Progenitor cell of endocrine pancreas (in vitro differentiated cells): ENCODE measurements around the gene COQ4. TPM values are rescaled to one million over a fixed set of nuclear protein-coding genes. Genes with fewer than 3 reads are reported as not detected.

Experiments used
- DNase-seq: peaks from one replicate; pipeline ENCODE4 v3.0.0; 2021; ENCODE audit warnings: low spot score; ENCODE audit not compliant: unreplicated experiment
- H3K27ac Mint-ChIP-seq: 2 replicates; pipeline ENCODE4 v1.8.0; 2021; ENCODE audit warnings: mild to moderate bottlenecking, moderate library complexity, mixed read lengths
- H3K27me3 Mint-ChIP-seq: 2 replicates; pipeline ENCODE4 v1.8.0; 2021; ENCODE audit warnings: mixed read lengths
- H3K36me3 Mint-ChIP-seq: 2 replicates; pipeline ENCODE4 v1.8.0; 2022; ENCODE audit warnings: mixed read lengths; ENCODE audit not compliant: insufficient read depth
- H3K4me1 Mint-ChIP-seq: 2 replicates; pipeline ENCODE4 v1.8.0; 2021; ENCODE audit warnings: low read depth, mixed read lengths
- H3K4me3 Mint-ChIP-seq: 2 replicates; pipeline ENCODE4 v1.8.0; 2021; ENCODE audit warnings: low read depth, mild to moderate bottlenecking, moderate library complexity, mixed read lengths
- H3K9me3 Mint-ChIP-seq: 2 replicates; pipeline ENCODE4 v1.8.0; 2021; ENCODE audit warnings: low read depth, mixed read lengths
- total RNA-seq: library from RNA; stranded (reverse); gene quantifications from 2 replicates; pipeline ENCODE4 v1.2.1, GENCODE V29; 2021
- TF ChIP-seq, protein P1 (sequence below): fragments of 200-600 bp; sonication (generic); IDR thresholded peaks from one replicate; pipeline ENCODE4 v1.5.0; 2021; ENCODE audit warnings: antibody characterized with exemption, mild to moderate bottlenecking; ENCODE audit not compliant: unreplicated experiment

The COQ4 gene
- total RNA-seq, 1 donor from 2014 or later: 64.5 TPM

DNA sequence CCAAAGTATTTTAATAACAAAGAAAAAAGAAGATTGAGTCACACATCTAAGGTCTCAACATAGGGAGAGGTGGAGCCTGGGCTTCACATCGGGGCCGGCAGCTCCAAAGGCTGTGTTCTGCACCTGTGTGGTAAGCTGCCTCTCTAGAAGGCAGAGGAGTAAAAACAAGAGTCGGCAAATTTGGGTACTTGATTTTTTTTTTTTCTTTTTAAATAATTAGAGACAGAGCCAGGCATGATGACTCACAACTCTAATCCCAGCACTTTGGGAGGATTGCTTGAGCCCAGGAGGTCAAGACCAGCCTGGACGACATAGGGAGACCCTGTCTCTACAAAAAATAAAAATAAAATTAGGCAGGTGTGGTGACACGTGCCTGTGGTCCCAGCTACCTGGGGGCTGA, 53.2 kb downstream of the COQ4 start:
- H3K9me3 Mint-ChIP-seq: no peaks in the 10 kb centered on the region
- TF ChIP-seq, protein P1, sequence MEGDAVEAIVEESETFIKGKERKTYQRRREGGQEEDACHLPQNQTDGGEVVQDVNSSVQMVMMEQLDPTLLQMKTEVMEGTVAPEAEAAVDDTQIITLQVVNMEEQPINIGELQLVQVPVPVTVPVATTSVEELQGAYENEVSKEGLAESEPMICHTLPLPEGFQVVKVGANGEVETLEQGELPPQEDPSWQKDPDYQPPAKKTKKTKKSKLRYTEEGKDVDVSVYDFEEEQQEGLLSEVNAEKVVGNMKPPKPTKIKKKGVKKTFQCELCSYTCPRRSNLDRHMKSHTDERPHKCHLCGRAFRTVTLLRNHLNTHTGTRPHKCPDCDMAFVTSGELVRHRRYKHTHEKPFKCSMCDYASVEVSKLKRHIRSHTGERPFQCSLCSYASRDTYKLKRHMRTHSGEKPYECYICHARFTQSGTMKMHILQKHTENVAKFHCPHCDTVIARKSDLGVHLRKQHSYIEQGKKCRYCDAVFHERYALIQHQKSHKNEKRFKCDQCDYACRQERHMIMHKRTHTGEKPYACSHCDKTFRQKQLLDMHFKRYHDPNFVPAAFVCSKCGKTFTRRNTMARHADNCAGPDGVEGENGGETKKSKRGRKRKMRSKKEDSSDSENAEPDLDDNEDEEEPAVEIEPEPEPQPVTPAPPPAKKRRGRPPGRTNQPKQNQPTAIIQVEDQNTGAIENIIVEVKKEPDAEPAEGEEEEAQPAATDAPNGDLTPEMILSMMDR: no peak
- no peak overlapping the region for H3K4me3 Mint-ChIP-seq
- DNase-seq: no peak
- H3K27me3 Mint-ChIP-seq: no peaks in the 10 kb centered on the region
- H3K4me1 Mint-ChIP-seq: peaks cover 12% of the 10 kb centered on the region
- no peak overlapping the region for H3K27ac Mint-ChIP-seq
- H3K36me3 Mint-ChIP-seq: no peaks in the 10 kb centered on the region

DNA sequence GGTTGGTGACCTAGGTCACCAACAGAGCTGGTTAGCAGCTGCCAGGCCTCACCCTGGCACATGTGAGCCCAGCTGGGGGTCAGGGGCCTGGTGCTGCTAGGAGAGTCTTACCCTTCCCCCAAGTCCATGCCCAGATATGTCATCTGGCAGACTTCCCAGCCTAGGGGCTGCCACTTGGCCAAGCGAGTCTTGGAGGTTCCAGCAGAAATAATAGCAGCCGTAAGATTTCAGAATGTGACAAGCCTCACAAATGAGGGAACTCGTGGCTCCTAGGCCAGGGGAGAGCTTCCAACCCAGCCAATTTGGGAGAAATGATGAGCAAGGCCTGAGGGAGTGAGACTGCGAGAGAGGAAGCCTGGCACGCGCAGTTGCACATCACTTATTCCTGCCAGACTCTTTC, 59.6 kb downstream of the COQ4 start:
- Mint-ChIP-seq H3K27me3 (no peaks in the 10 kb centered on the region), H3K4me3 (no peak overlapping the region), H3K9me3 (no peaks in the 10 kb centered on the region), H3K27ac (no peak overlapping the region), H3K4me1 (no peaks in the 10 kb centered on the region), H3K36me3 (peaks cover 4% of the 10 kb centered on the region)
- TF ChIP-seq, protein P1: no peak
- no peak for DNase-seq

DNA sequence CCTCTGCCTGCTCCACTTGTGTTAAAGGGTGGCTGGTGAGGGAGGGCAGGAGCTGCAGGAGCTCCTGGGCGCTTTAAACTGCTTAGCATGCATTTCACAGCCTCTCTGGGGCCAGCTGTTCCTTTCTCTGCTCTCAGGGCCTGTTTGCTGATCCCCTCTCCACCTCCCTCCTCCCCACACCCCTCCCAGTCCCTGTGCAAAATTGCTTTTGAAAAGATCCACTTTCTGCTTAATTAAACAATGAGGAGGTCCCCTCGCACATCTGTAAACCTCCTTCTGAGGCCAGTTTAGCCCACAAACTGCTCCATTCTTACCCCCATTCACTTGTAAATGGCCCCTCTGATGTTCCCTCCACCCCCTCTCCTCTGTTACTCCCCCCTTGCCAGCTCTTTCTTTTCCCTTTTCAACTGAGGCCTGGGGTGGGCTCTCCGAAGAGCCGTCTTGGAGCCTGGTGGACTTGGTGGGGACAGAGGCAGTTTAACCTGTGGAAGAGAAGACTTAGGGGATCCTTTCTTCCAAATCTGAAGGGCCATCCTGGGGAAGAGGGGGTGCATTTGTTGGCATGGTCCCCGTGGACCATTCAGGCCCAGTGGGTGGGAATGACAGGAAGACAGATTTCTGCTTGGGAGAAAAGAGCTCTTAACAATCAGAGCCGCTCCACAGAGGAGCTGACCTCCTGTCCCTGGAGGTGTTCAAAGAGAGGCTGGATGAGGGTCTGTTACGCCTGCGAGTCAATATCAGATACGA, 60.5 kb downstream of the COQ4 start:
- Mint-ChIP-seq H3K27me3 (no peaks in the 10 kb centered on the region), H3K36me3 (peaks cover 4% of the 10 kb centered on the region), H3K9me3 (no peaks in the 10 kb centered on the region), H3K4me1 (no peaks in the 10 kb centered on the region), H3K27ac (no peak overlapping the region), H3K4me3 (no peak overlapping the region)
- no peak for DNase-seq
- TF ChIP-seq, protein P1: no peak

Other genes with a start within 250 kb of the COQ4 start
- gene PTGES2, start 195.1 kb upstream of the COQ4 start, total RNA-seq: 60.4 and 61.5 TPM in 2 replicates
- gene LCN2, start 173.4 kb upstream of the COQ4 start, total RNA-seq: not detected in 2 replicates
- 57.3 and 62.5 TPM in 2 replicates for gene BBLN, start 162.6 kb upstream of the COQ4 start, total RNA-seq
- gene CIZ1, start 131.3 kb upstream of the COQ4 start, total RNA-seq: 155 and 164 TPM in 2 replicates
- gene DNM1, start 119.5 kb upstream of the COQ4 start, total RNA-seq: 34.1 and 38.0 TPM in 2 replicates
- gene GOLGA2, start 46.8 kb upstream of the COQ4 start, total RNA-seq: 87.0 and 108 TPM in 2 replicates
- 18.8 and 20.7 TPM in 2 replicates for gene SWI5, start 46.6 kb upstream of the COQ4 start, total RNA-seq
- 29.2 and 31.6 TPM in 2 replicates for gene TRUB2, start 392 bp upstream of the COQ4 start, total RNA-seq
- 26.4 and 28.3 TPM in 2 replicates for gene SLC27A4, start 17.7 kb downstream of the COQ4 start, total RNA-seq
- 54.4 and 60.9 TPM in 2 replicates for gene URM1, start 48.5 kb downstream of the COQ4 start, total RNA-seq
- gene CERCAM, start 98.0 kb downstream of the COQ4 start, total RNA-seq: 19.6 and 25.6 TPM in 2 replicates
- gene ODF2, start 133.2 kb downstream of the COQ4 start, total RNA-seq: 38.6 and 45.0 TPM in 2 replicates
- 19.0 and 19.6 TPM in 2 replicates for gene GLE1, start 181.9 kb downstream of the COQ4 start, total RNA-seq
- 448 and 450 TPM in 2 replicates for gene SPTAN1, start 229.7 kb downstream of the COQ4 start, total RNA-seq